Fibroblast of pulmonary artery (primary cell): Measurements from ENCODE around the gene INSYN2B.

ENCODE experiments used
- DNase-seq: peaks from one replicate; pipeline ENCODE4 v3.0.0-alpha.2; 2010; ENCODE audit warnings: low read depth
- H3K4me3 ChIP-seq: replicated peaks from 2 replicates; pipeline ENCODE4 v1.5.1; 2011; ENCODE audit warnings: low read depth, mild to moderate bottlenecking, control low read depth, low read length, moderate library complexity
- CTCF ChIP-seq: IDR thresholded peaks from 2 replicates; pipeline ENCODE4 v1.5.1; 2011; ENCODE audit warnings: mild to moderate bottlenecking, control low read depth, low read length, inconsistent platforms; ENCODE audit errors: missing control alignments

Gene INSYN2B

GRCh38 chr5:169876386-169876785 lies 103.9 kb downstream of the INSYN2B start:
- H3K4me3 ChIP-seq = no peak overlapping the region
- DNase-seq = peak; percentile 34
- TF ChIP-seq CTCF = no peak

GRCh38 chr5:169875731-169876130 lies 104.6 kb downstream of the INSYN2B start:
- no peak for TF ChIP-seq CTCF
- no peak for DNase-seq

GRCh38 chr5:169875091-169875728 lies 105.1 kb downstream of the INSYN2B start:
- TF ChIP-seq CTCF = no peak
- H3K4me3 ChIP-seq = no peak overlapping the region
- DNase-seq = peak; percentile 65

More at GRCh38 chr5:169875731-169876130, 104.6 kb downstream of the INSYN2B start:
- no peak overlapping the region for H3K4me3 ChIP-seq

- no peak for TF ChIP-seq CTCF
- H3K4me3 ChIP-seq = no peak overlapping the region
- DNase-seq = no peak
Observed at GRCh38 chr5:169874621-169875020, 105.7 kb downstream of the INSYN2B start.

- peak; percentile 66 for DNase-seq
- no peak for TF ChIP-seq CTCF
- H3K4me3 ChIP-seq = no peak overlapping the region
Observed at GRCh38 chr5:169873642-169874041, 106.7 kb downstream of the INSYN2B start.

- no peak for TF ChIP-seq CTCF
- no peak for DNase-seq
- H3K4me3 ChIP-seq = no peak overlapping the region
Observed at GRCh38 chr5:169871826-169872490, 108.3 kb downstream of the INSYN2B start.

- peak; percentile 41 for DNase-seq
- no peak for TF ChIP-seq CTCF
Observed at GRCh38 chr5:169870211-169870610, 110.1 kb downstream of the INSYN2B start.

More at GRCh38 chr5:169870211-169870610, 110.1 kb downstream of the INSYN2B start:
- no peak overlapping the region for H3K4me3 ChIP-seq
